ENCODE data around the gene MYRF.

Gene MYRF

GRCh38 chr11:61750631-61751273 is 1.7 kb upstream of the MYRF start:
- no peak for DNase-seq (ENCODE audit: insufficient read length, low spot score)
- TF ChIP-seq, protein P1, sequence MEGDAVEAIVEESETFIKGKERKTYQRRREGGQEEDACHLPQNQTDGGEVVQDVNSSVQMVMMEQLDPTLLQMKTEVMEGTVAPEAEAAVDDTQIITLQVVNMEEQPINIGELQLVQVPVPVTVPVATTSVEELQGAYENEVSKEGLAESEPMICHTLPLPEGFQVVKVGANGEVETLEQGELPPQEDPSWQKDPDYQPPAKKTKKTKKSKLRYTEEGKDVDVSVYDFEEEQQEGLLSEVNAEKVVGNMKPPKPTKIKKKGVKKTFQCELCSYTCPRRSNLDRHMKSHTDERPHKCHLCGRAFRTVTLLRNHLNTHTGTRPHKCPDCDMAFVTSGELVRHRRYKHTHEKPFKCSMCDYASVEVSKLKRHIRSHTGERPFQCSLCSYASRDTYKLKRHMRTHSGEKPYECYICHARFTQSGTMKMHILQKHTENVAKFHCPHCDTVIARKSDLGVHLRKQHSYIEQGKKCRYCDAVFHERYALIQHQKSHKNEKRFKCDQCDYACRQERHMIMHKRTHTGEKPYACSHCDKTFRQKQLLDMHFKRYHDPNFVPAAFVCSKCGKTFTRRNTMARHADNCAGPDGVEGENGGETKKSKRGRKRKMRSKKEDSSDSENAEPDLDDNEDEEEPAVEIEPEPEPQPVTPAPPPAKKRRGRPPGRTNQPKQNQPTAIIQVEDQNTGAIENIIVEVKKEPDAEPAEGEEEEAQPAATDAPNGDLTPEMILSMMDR (IDR thresholded peaks at IDR 0.05; ENCODE audit: insufficient read depth, missing control alignments), result no peak
- no peak for FAIRE-seq

DNA sequence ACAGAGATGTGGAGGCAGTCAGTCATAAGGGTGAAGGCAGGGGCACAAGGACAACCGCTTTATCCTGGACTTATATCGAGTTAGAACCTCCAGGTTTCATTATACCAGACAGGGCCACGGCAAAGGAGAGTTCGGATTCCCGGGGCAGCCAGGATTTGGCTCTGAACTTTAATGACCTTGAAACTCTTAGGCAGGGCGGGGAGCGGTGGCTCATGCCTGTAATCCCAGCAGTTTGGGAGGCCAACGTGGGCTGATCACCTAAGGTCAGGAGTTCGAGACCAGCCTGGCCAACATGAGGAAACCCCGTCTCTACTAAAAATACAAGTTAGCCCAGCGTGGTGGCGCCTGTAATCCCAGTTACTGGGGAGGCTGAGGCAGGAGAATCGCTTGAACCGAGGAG is 1.1 kb upstream of the MYRF start:
- FAIRE-seq (no peak), DNase-seq (ENCODE audit: insufficient read length, low spot score) (no peak)
- TF ChIP-seq, protein P1 (IDR thresholded peaks at IDR 0.05; ENCODE audit: insufficient read depth, missing control alignments), result no peak

DNA sequence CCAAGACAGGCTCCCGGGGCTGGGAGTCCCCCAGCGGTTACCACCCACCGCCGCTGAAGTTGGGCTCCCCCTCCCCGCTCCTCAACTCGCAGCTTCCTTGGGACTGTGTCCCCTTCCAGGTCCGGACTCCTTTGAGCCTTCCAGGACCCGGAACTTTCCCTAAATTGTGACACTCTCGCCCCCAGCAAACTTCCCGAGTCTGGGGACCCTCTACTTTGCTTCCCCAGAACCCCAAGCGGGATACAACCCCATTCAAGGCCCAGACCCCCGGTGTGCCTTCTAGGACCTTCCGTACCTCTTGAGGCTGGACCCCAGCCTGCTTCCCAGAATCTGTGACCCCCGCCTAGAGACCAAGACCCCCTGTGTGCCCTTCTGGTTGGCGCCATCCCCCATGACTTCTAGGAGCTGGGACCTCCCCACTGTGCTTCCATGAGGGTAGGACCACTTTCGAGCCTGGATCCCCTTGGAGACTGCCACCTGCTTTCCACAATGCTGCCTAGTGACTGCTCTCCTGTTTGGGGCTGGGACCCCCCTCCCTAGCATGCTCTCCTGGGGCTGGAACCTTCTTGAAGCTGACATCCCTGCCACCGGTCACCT is 587 bp downstream of the MYRF start:
- no peak for DNase-seq (ENCODE audit: insufficient read length, low spot score)
- no peak for FAIRE-seq
- TF ChIP-seq, protein P1 (IDR thresholded peaks at IDR 0.05; ENCODE audit: insufficient read depth, missing control alignments), result no peak

GRCh38 chr11:61753672-61754071 is 1.2 kb downstream of the MYRF start:
- DNase-seq (ENCODE audit: insufficient read length, low spot score) (no peak), FAIRE-seq (no peak)
- TF ChIP-seq, protein P1 (IDR thresholded peaks at IDR 0.05; ENCODE audit: insufficient read depth, missing control alignments), result no peak

DNA sequence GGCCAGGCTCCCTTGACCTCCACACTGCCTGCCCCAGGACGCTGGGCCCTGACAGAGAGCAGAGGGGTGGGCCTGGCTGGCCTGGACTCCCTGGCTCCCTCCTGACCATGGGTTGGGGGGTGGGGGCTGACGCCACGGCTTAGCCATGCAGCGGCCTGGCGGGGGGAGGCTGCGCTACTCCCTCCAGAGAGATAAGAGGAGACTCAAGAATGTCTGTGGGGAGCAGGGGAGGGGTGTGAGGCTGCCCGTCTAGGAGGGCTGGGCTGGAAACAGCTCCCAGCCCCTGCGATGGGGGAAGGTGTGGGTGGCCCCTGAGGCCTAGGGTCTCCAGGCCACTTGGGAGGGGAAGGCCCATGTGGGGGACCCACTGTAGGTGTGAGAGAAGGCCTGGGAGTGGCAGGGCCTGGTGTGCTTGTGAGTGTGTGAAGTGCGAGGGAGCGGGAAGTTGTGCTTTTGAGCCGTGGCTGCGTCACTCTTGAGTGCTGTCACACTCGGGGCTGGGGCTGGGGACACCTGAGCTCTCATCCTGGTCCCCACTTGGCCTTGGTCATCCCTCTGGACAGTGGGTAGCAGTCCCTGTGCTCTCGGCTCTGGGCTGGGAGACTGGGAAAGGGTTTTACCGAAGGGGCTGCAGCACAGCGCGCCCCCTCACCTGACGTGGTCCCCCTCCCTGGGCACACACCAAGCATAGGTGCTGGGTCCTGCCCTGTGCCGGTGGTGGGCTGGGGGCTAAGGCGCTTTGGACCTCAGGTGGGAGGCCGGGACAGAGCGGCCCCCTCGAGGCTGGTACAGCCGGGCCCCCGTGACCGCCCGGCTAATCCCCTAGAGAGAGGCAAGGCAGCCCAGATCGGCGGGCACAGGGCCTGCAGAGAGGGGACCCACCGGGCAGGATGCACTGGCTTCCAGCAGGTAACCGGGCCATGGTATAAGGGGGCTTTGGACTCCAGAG is 2.4 kb downstream of the MYRF start:
- DNase-seq (ENCODE audit: insufficient read length, low spot score) (no peak), FAIRE-seq (no peak)
- TF ChIP-seq, protein P1 (IDR thresholded peaks at IDR 0.05; ENCODE audit: insufficient read depth, missing control alignments), result no peak

GRCh38 chr11:61756147-61756451 is 3.7 kb downstream of the MYRF start:
- DNase-seq (ENCODE audit: insufficient read length, low spot score) (no peak), FAIRE-seq (no peak)
- TF ChIP-seq, protein P1 (IDR thresholded peaks at IDR 0.05; ENCODE audit: insufficient read depth, missing control alignments), result no peak

Measured in D721Med (cell line).